GM23248 (cell line): ENCODE measurements around the gene TMEM51. TPM values are rescaled to one million over a fixed set of nuclear protein-coding genes. Genes with fewer than 3 reads are reported as not detected.

Experiments used
- DNase-seq: peaks from one replicate; pipeline ENCODE4 v3.0.0-alpha.2; 2015
- H2AFZ ChIP-seq: fragments of 200-600 bp; sonication (generic); 2 replicates; pipeline ENCODE4 v1.6.1; 2016; ENCODE audit warnings: antibody characterized with exemption
- H3F3A ChIP-seq: fragments of 200-600 bp; sonication (generic); 2 replicates; pipeline ENCODE4 v1.6.1; 2016; ENCODE audit warnings: mild to moderate bottlenecking, antibody characterized with exemption, mixed run types; ENCODE audit not compliant: insufficient read depth
- H3K27ac ChIP-seq: fragments of 200-600 bp; sonication (generic); 2 replicates; pipeline ENCODE4 v1.5.1; 2016; ENCODE audit warnings: mild to moderate bottlenecking
- H3K27me3 ChIP-seq: fragments of 200-600 bp; sonication (generic); replicated peaks from 2 replicates; pipeline ENCODE4 v1.6.1; 2016; ENCODE audit warnings: mild to moderate bottlenecking; ENCODE audit not compliant: insufficient read depth
- H3K36me3 ChIP-seq: fragments of 200-600 bp; sonication (generic); 2 replicates; pipeline ENCODE4 v1.6.1; 2016; ENCODE audit warnings: low read depth, mild to moderate bottlenecking
- H3K4me1 ChIP-seq: fragments of 200-600 bp; sonication (generic); 2 replicates; pipeline ENCODE4 v1.6.1; 2016; ENCODE audit warnings: mild to moderate bottlenecking; ENCODE audit not compliant: insufficient read depth
- H3K4me2 ChIP-seq: fragments of 200-600 bp; sonication (generic); one replicate; pipeline ENCODE4 v1.6.1; 2016; ENCODE audit warnings: mild to moderate bottlenecking; ENCODE audit not compliant: unreplicated experiment
- H3K4me3 ChIP-seq: fragments of 200-600 bp; sonication (generic); 2 replicates; pipeline ENCODE4 v1.5.1; 2016; ENCODE audit warnings: mild to moderate bottlenecking
- H3K79me2 ChIP-seq: fragments of 200-600 bp; sonication (generic); 2 replicates; pipeline ENCODE4 v1.6.1; 2016; ENCODE audit warnings: mild to moderate bottlenecking; ENCODE audit not compliant: insufficient read depth
- H3K9ac ChIP-seq: fragments of 200-600 bp; sonication (generic); 2 replicates; pipeline ENCODE4 v1.6.1; 2016; ENCODE audit warnings: mild to moderate bottlenecking
- H3K9me2 ChIP-seq: fragments of 200-600 bp; sonication (generic); 2 replicates; pipeline ENCODE4 v1.6.1; 2016; ENCODE audit warnings: mixed run types, mild to moderate bottlenecking, moderate library complexity; ENCODE audit not compliant: insufficient read depth
- H3K9me3 ChIP-seq: fragments of 200-600 bp; sonication (generic); one replicate; pipeline ENCODE4 v1.6.1; 2017; ENCODE audit warnings: low read depth
- H4K20me1 ChIP-seq: fragments of 200-600 bp; sonication (generic); 2 replicates; pipeline ENCODE4 v1.6.0; 2016; ENCODE audit not compliant: insufficient read depth
- EZH2 ChIP-seq: fragments of 200-600 bp; sonication (generic); IDR thresholded peaks from 2 replicates; pipeline ENCODE4 v1.6.1; 2018; ENCODE audit warnings: antibody characterized with exemption, mild to moderate bottlenecking; ENCODE audit not compliant: insufficient read depth, poor library complexity, severe bottlenecking
- EZH2phosphoT487 ChIP-seq: fragments of 200-600 bp; sonication (generic); IDR thresholded peaks from 2 replicates; pipeline ENCODE4 v1.6.1; 2018; ENCODE audit warnings: antibody characterized with exemption, moderate library complexity, mild to moderate bottlenecking, low read depth; ENCODE audit not compliant: insufficient read depth
- WGBS, 2 experiments: methylation state at CpG; one replicate each; pipeline ENCODE4 v1.1.6; 2015 to 2017; ENCODE audit warnings: low lambda C conversion rate in 2 of 2, low coverage in 1 of 2; ENCODE audit errors: missing lambda C conversion rate in 2 of 2; 5-methylcytosine and 5-hydroxymethylcytosine counted together
- in situ Hi-C: fragments of 300-500 bp; cut with MboI; formaldehyde crosslinking; loops from 2 replicates; pipeline ENCODE4 v1.15.0; 2020
- polyA plus RNA-seq: library from polyadenylated mRNA; unstranded; fragments of >200 nt; fragmentation: Nextera tagmentation; extraction: Ambion mirVana; gene quantifications from 2 replicates; pipeline ENCODE4 v1.2.1, GENCODE V29; 2016
- total RNA-seq: library from RNA; depleted of rRNA; stranded (reverse); fragments of >200 nt; shearing (Covaris generic); gene quantifications from 2 replicates; pipeline ENCODE4 v1.2.3, GENCODE V29; 2014; rRNA removed

Gene TMEM51
- total and polyA plus RNA-seq, 2 experiments from 2014 or later, result 0.54 to 0.55 TPM

GRCh38 chr1:15261155-15262002, 107.8 kb downstream of the TMEM51 start:
- in situ Hi-C loops, result no loop called here
- Histone ChIP-seq H3K9me3 (no peaks in the 10 kb centered on the region), H3K9ac (no peak overlapping the region), H3F3A (no peaks in the 10 kb centered on the region), H3K27me3 (peaks cover 9% of the 10 kb centered on the region; the same call in 1 of the 2 replicates), H3K27ac (no peak overlapping the region), H3K79me2 (no peaks in the 10 kb centered on the region), H4K20me1 (no peaks in the 10 kb centered on the region), H3K36me3 (no peaks in the 10 kb centered on the region), H2AFZ (peak overlapping the region; percentile 54; the same call in 1 of the 2 replicates), H3K4me3 (peak overlapping the region; percentile 34; the same call in 1 of the 2 replicates), H3K4me2 (peak overlapping the region; percentile 40), H3K9me2 (no peaks in the 10 kb centered on the region), H3K4me1 (no peaks in the 10 kb centered on the region)
- 18 to 19% methylated on average over 16 to 18 of the region's 20 CpGs for WGBS, 2 experiments
- DNase-seq, result peak; percentile 59
- TF ChIP-seq EZH2 (no peak), EZH2phosphoT487 (no peak)

GRCh38 chr1:15262003-15262377, 108.4 kb downstream of the TMEM51 start:
- H3K27ac ChIP-seq, result no peak overlapping the region
- H3K36me3 ChIP-seq, result no peaks in the 10 kb centered on the region
- H3K9me3 ChIP-seq, result no peaks in the 10 kb centered on the region
- no peak for TF ChIP-seq EZH2phosphoT487
- TF ChIP-seq EZH2, result no peak
- no peaks in the 10 kb centered on the region for H3K4me1 ChIP-seq
- in situ Hi-C loops, result no loop called here
- WGBS, 2 experiments, result 86 to 87% methylated on average over 2 of the region's 2 CpGs
- H3K9me2 ChIP-seq, result no peaks in the 10 kb centered on the region
- H3K4me2 ChIP-seq, result no peak overlapping the region
- H4K20me1 ChIP-seq, result no peaks in the 10 kb centered on the region
- no peaks in the 10 kb centered on the region for H3F3A ChIP-seq
- H3K9ac ChIP-seq, result no peak overlapping the region
- no peaks in the 10 kb centered on the region for H3K79me2 ChIP-seq
- no peak overlapping the region for H2AFZ ChIP-seq
- no peak for DNase-seq
- peaks cover 9% of the 10 kb centered on the region; the same call in 1 of the 2 replicates for H3K27me3 ChIP-seq
- no peak overlapping the region for H3K4me3 ChIP-seq

GRCh38 chr1:15262706-15263105, 109.2 kb downstream of the TMEM51 start:
- DNase-seq, result no peak
- H3K4me3 ChIP-seq, result no peak overlapping the region
- no peak overlapping the region for H2AFZ ChIP-seq
- 83 to 87% methylated on average over 5 of the region's 5 CpGs for WGBS, 2 experiments
- H3K36me3 ChIP-seq, result no peaks in the 10 kb centered on the region
- no peak overlapping the region for H3K4me2 ChIP-seq
- H3K79me2 ChIP-seq, result no peaks in the 10 kb centered on the region
- no peak overlapping the region for H3K9ac ChIP-seq
- no peak overlapping the region for H3K27ac ChIP-seq
- no peaks in the 10 kb centered on the region for H4K20me1 ChIP-seq
- no peaks in the 10 kb centered on the region for H3K4me1 ChIP-seq
- H3K9me3 ChIP-seq, result no peaks in the 10 kb centered on the region
- H3K9me2 ChIP-seq, result no peaks in the 10 kb centered on the region
- H3K27me3 ChIP-seq, result peaks cover 9% of the 10 kb centered on the region; the same call in 1 of the 2 replicates
- no peaks in the 10 kb centered on the region for H3F3A ChIP-seq
- in situ Hi-C loops, result no loop called here
- TF ChIP-seq EZH2 (no peak), EZH2phosphoT487 (no peak)

- Histone ChIP-seq H3F3A (no peaks in the 10 kb centered on the region), H3K36me3 (no peaks in the 10 kb centered on the region), H3K79me2 (no peaks in the 10 kb centered on the region), H3K27ac (no peak overlapping the region), H3K9ac (no peak overlapping the region), H3K4me2 (no peak overlapping the region), H3K4me1 (no peaks in the 10 kb centered on the region), H3K9me2 (no peaks in the 10 kb centered on the region), H4K20me1 (no peaks in the 10 kb centered on the region), H3K9me3 (no peaks in the 10 kb centered on the region), H3K27me3 (peaks cover 17% of the 10 kb centered on the region; the same call in 1 of the 2 replicates), H3K4me3 (no peak overlapping the region), H2AFZ (no peak overlapping the region)
- no peak for DNase-seq
- 0 to 4% methylated on average over 2 of the region's 2 CpGs for WGBS, 2 experiments
- in situ Hi-C loops, result no loop called here
- no peak for TF ChIP-seq EZH2
- no peak for TF ChIP-seq EZH2phosphoT487
These were observed 111.2 kb downstream of the TMEM51 start for GRCh38 chr1:15264769-15265168.

Other genes starting within 250 kb of the TMEM51 start
- gene FHAD1, start 93.5 kb downstream of the TMEM51 start, total RNA-seq, result not detected in 2 replicates
- gene FHAD1, start 93.5 kb downstream of the TMEM51 start, polyA plus RNA-seq, result 0.24 TPM in 1 of 2 replicates, not detected in the other